GM12878 (cell line): ENCODE data around the gene POU6F2. TPM values are rescaled to one million over a fixed set of nuclear protein-coding genes. Genes with fewer than 3 reads are reported as not detected.

Experiments used
- ATAC-seq: fragments of 200-7000 bp; cut with Tn5 transposase; 3 replicates; pipeline ENCODE4 v1.9.1; 2020; ENCODE audit warnings: mild to moderate bottlenecking, moderate library complexity
- BruUV-seq: library from RNA; stranded (reverse); fragments of 400-500 nt; replicated peaks from 2 replicates; lab custom pipeline; 2021; lab: Mats Ljungman, UMichigan
- CTCF ChIA-PET: fragments of 300-600 bp; sonication (Branson Sonifier 250); formaldehyde crosslinking; extraction: SDS; loops from one replicate; lab custom pipeline; 2021; ENCODE audit warnings: inconsistent platforms; lab: Yijun Ruan, JAX
- POLR2A ChIA-PET: fragments of 350-600 bp; formaldehyde crosslinking; extraction: SDS; loops from one replicate; lab custom pipeline; 2021; ENCODE audit warnings: inconsistent platforms; lab: Charles Lee
- RAD21 ChIA-PET: fragments of 300-600 bp; sonication (Branson Sonifier 250); formaldehyde crosslinking; loops from one replicate; lab custom pipeline; 2023; ENCODE audit warnings: antibody characterized with exemption; ENCODE audit not compliant: unreplicated experiment; lab: Charles Lee
- SMC1A ChIA-PET: fragments of 300-600 bp; sonication (Branson Sonifier 250); formaldehyde crosslinking; loops from one replicate; lab custom pipeline; 2023; ENCODE audit not compliant: unreplicated experiment, uncharacterized antibody; lab: Charles Lee
- DNase-seq: peaks from one replicate; pipeline ENCODE4 v3.0.0-alpha.2; 2011; ENCODE audit warnings: low read depth, low spot score
- FAIRE-seq: peaks from 3 replicates; lab custom pipeline; 2011; peaks lifted over from hg19 to GRCh38; lab: Jason Lieb, UNC
- H2AFZ ChIP-seq: 2 replicates; pipeline ENCODE4 v1.6.0; 2011; ENCODE audit warnings: low read depth, low read length, control low read depth; ENCODE audit not compliant: control insufficient read depth
- H3K27ac ChIP-seq: 2 replicates; pipeline ENCODE4 v1.5.1; 2011; ENCODE audit warnings: control low read depth; ENCODE audit not compliant: control insufficient read depth, insufficient read depth
- H3K27me3 ChIP-seq, 2 experiments: replicated peaks in 1 of 2; 2 replicates each; pipeline versions ENCODE4 v1.6.0 to v1.6.1; 2011; ENCODE audit warnings: low read length in 1 of 2; ENCODE audit not compliant: control insufficient read depth in 2 of 2, insufficient read depth in 2 of 2
- H3K36me3 ChIP-seq, 2 experiments: 2 replicates each; pipeline ENCODE4 v1.5.1; 2011; ENCODE audit warnings: low read length in 1 of 2; ENCODE audit not compliant: control insufficient read depth in 2 of 2, insufficient read depth in 2 of 2
- H3K4me1 ChIP-seq: 2 replicates; pipeline ENCODE4 v1.6.1; 2011; ENCODE audit warnings: mild to moderate bottlenecking, low read length, moderate library complexity, mixed read lengths; ENCODE audit not compliant: control insufficient read depth, insufficient read depth
- H3K4me2 ChIP-seq: 2 replicates; pipeline ENCODE4 v1.6.0; 2011; ENCODE audit warnings: control low read depth; ENCODE audit not compliant: control insufficient read depth, insufficient read depth
- H3K4me3 ChIP-seq: fragments of 200-600 bp; sonication (generic); 2 replicates; pipeline ENCODE4 v1.5.1; 2016
- H3K79me2 ChIP-seq: 2 replicates; pipeline ENCODE4 v1.6.0; 2011; ENCODE audit warnings: low read length; ENCODE audit not compliant: control insufficient read depth, insufficient read depth
- H3K9ac ChIP-seq: 2 replicates; pipeline ENCODE4 v1.8.0; 2011; ENCODE audit warnings: low read length, control low read depth, mixed read lengths; ENCODE audit not compliant: control insufficient read depth, insufficient read depth
- H3K9me3 ChIP-seq: replicated peaks from 3 replicates; pipeline ENCODE4 v1.5.1; 2011; ENCODE audit warnings: mild to moderate bottlenecking, low read length; ENCODE audit not compliant: control insufficient read depth, insufficient read depth
- H4K20me1 ChIP-seq: 2 replicates; pipeline ENCODE4 v1.6.0; 2011; ENCODE audit not compliant: control insufficient read depth, insufficient read depth
- CHD2 ChIP-seq: IDR thresholded peaks from 2 replicates; pipeline ENCODE4 v1.6.1; 2011; ENCODE audit warnings: low read depth, low read length, improper control_type of control experiment, borderline replicate concordance
- IKZF1 ChIP-seq: fragments of 450-650 bp; conservative IDR thresholded peaks from 2 replicates; pipeline ENCODE4 v1.6.1; 2017; ENCODE audit warnings: antibody characterized with exemption, mild to moderate bottlenecking
- MEF2B ChIP-seq: fragments of 450-650 bp; IDR thresholded peaks from 2 replicates; pipeline ENCODE4 v1.6.1; 2018; ENCODE audit warnings: mild to moderate bottlenecking, moderate library complexity; ENCODE audit not compliant: partially characterized antibody, poor library complexity, severe bottlenecking
- RFX5 ChIP-seq: IDR thresholded peaks from 2 replicates; pipeline ENCODE4 v1.6.1; 2011; ENCODE audit warnings: low read depth, low read length, improper control_type of control experiment
- TCF12 ChIP-seq: IDR thresholded peaks from 2 replicates; pipeline ENCODE4 v1.6.1; 2011; ENCODE audit warnings: low read depth, mild to moderate bottlenecking, low read length
- WGBS: methylation state at CpG from one replicate; pipeline ENCODE4 v1.1.6; 2016; ENCODE audit warnings: low lambda C conversion rate; ENCODE audit not compliant: insufficient replicate concordance, insufficient coverage; ENCODE audit errors: missing lambda C conversion rate; 5-methylcytosine and 5-hydroxymethylcytosine counted together
- in situ Hi-C: fragments of 300-500 bp; cut with MboI; formaldehyde crosslinking; loops from 9 replicates; pipeline ENCODE4 v1.14.3; 2018; ENCODE audit warnings: mixed read lengths
- intact Hi-C: fragments of 100-400 bp; cut with micrococcal nuclease; formaldehyde crosslinking; loops from one replicate; pipeline ENCODE4 v1.14.2; 2022; ENCODE audit not compliant: unreplicated experiment
- polyA plus RNA-seq, 11 experiments: library from polyadenylated mRNA; depleted of rRNA in 4 of 11; unstranded in 6 of 11; stranded (reverse) in 5 of 11; fragments of >200 nt; fragmentation: Nextera tagmentation in 4 of 11; fragmentation: Illumina TruSeq in 1 of 11; extraction: Ambion mirVana in 4 of 11; extraction: Trizol in 1 of 11; gene quantifications; 1 replicate in 1 of 11; 2 replicates in 10 of 11; pipeline versions ENCODE4 v1.2.1 to v1.2.3, GENCODE V29; 2011 to 2016; ENCODE audit warnings: inconsistent platforms in 2 of 11, missing spikeins in 2 of 11, low read depth in 1 of 11
- total RNA-seq, 4 experiments: library from RNA; depleted of rRNA in 3 of 4; stranded (reverse); fragments of >200 nt in 3 of 4; fragmentation: Illumina TruSeq in 1 of 4; extraction: Trizol in 1 of 4; gene quantifications; 2 replicates each; pipeline versions ENCODE4 v1.2.1 to v1.2.3, GENCODE V29; 2013 to 2021
- TF ChIP-seq, protein P1 (sequence below): fragments of 450-650 bp; IDR thresholded peaks from 2 replicates; pipeline ENCODE4 v1.6.1; 2017; ENCODE audit warnings: mild to moderate bottlenecking, moderate library complexity

The POU6F2 gene
- total and polyA plus RNA-seq, 10 of the 15 experiments (the other 5 are each of a cell fraction or from before 2014, with no cell fraction given) = 0.10 TPM; not detected in 9

DNA sequence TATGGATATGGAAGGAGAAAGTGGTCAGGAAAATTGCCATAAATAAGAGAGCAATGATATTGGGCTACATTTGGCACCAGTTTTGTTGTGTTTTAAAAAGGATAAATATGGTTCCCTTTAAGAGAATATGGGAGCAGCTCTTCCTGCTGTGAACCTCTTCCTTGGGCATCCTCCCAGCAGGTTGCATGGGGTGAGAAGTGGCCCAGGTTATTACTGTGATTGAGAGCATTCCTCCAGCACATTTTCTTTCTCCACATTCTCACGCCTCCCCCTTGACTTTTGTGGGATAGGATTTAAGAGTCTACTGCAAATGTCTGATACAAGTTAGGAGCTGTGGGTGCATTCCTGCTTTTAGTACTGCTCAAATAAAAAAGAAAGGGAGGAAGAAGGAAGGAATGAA, 214.8 kb downstream of the POU6F2 start:
- intact Hi-C loops (no loop called here), in situ Hi-C loops (no loop called here)
- RAD21 ChIA-PET = no interaction called here
- SMC1A ChIA-PET = no interaction called here
- no TSS peak for BruUV-seq
- no peaks in the 10 kb centered on the region for H3K79me2 ChIP-seq
- FAIRE-seq (no peak), ATAC-seq (no peak), DNase-seq (no peak)
- WGBS = 0% methylated on average over 1 of the region's 1 CpG
- no peaks in the 10 kb centered on the region for H3K4me1 ChIP-seq
- CTCF ChIA-PET = no interaction called here
- no peak overlapping the region for H2AFZ ChIP-seq
- H3K4me2 ChIP-seq = no peak overlapping the region
- POLR2A ChIA-PET = no interaction called here
- no peak overlapping the region for H3K4me3 ChIP-seq
- no peaks in the 10 kb centered on the region for H4K20me1 ChIP-seq
- TF ChIP-seq CHD2 = no peak
- no peak for TF ChIP-seq MEF2B
- no peak for TF ChIP-seq RFX5
- TF ChIP-seq, protein P1, sequence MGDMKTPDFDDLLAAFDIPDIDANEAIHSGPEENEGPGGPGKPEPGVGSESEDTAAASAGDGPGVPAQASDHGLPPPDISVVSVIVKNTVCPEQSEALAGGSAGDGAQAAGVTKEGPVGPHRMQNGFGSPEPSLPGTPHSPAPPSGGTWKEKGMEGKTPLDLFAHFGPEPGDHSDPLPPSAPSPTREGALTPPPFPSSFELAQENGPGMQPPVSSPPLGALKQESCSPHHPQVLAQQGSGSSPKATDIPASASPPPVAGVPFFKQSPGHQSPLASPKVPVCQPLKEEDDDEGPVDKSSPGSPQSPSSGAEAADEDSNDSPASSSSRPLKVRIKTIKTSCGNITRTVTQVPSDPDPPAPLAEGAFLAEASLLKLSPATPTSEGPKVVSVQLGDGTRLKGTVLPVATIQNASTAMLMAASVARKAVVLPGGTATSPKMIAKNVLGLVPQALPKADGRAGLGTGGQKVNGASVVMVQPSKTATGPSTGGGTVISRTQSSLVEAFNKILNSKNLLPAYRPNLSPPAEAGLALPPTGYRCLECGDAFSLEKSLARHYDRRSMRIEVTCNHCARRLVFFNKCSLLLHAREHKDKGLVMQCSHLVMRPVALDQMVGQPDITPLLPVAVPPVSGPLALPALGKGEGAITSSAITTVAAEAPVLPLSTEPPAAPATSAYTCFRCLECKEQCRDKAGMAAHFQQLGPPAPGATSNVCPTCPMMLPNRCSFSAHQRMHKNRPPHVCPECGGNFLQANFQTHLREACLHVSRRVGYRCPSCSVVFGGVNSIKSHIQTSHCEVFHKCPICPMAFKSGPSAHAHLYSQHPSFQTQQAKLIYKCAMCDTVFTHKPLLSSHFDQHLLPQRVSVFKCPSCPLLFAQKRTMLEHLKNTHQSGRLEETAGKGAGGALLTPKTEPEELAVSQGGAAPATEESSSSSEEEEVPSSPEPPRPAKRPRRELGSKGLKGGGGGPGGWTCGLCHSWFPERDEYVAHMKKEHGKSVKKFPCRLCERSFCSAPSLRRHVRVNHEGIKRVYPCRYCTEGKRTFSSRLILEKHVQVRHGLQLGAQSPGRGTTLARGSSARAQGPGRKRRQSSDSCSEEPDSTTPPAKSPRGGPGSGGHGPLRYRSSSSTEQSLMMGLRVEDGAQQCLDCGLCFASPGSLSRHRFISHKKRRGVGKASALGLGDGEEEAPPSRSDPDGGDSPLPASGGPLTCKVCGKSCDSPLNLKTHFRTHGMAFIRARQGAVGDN = no peak
- TF ChIP-seq IKZF1 = no peak
- TF ChIP-seq TCF12 = no peak
- no peak overlapping the region for H3K9ac ChIP-seq
- H3K27me3 ChIP-seq = no peaks in the 10 kb centered on the region
- no peaks in the 10 kb centered on the region for H3K36me3 ChIP-seq
- no peaks in the 10 kb centered on the region for H3K9me3 ChIP-seq
- H3K27ac ChIP-seq = no peak overlapping the region
